ENCODE data around the gene GHR.

DNA sequence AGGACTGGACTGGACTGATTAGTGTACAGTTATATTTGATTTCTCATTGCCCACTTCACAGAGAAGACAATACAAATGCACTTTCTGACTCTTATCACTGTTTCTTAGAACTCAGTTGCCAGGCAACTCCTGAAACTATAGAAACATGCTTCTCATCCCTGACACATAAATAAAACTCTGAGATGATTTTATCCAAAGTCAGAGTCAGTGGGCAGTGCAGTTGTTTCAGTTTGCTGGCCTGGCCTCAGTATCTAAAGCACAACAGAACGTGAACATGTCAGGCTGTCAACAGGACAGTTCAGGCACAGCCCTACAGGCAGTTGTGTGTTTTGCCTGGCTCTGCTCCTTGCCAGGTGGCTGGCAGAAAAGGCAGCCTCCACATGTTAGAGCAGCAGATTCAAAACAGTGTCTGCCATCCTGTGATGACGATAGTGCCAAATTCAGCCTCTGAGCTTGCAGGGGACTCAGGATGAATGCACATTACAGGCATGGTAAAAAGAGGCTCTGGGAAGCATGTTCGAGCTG lies 268.2 kb downstream of the GHR start:
- TF ChIP-seq, protein P1, sequence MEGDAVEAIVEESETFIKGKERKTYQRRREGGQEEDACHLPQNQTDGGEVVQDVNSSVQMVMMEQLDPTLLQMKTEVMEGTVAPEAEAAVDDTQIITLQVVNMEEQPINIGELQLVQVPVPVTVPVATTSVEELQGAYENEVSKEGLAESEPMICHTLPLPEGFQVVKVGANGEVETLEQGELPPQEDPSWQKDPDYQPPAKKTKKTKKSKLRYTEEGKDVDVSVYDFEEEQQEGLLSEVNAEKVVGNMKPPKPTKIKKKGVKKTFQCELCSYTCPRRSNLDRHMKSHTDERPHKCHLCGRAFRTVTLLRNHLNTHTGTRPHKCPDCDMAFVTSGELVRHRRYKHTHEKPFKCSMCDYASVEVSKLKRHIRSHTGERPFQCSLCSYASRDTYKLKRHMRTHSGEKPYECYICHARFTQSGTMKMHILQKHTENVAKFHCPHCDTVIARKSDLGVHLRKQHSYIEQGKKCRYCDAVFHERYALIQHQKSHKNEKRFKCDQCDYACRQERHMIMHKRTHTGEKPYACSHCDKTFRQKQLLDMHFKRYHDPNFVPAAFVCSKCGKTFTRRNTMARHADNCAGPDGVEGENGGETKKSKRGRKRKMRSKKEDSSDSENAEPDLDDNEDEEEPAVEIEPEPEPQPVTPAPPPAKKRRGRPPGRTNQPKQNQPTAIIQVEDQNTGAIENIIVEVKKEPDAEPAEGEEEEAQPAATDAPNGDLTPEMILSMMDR (IDR thresholded peaks at IDR 0.05; ENCODE audit: borderline replicate concordance, extremely low read depth, low read length, poor library complexity, severe bottlenecking) = no peak
- no peak for TF ChIP-seq EZH2 (IDR thresholded peaks at IDR 0.05; ENCODE audit: borderline replicate concordance, low read depth, low read length, severe bottlenecking)

All from DND-41 (cell line).